GM18498 (cell line): ENCODE results near the gene CKMT2.
A peak's percentile ranks its signal among the peaks of the same experiment; 100 is the strongest.

ENCODE experiments used
- ATAC-seq: cut with Tn5 transposase; IDR thresholded peaks from one replicate; pipeline ENCODE4 v1.9.1; 2021; ENCODE audit warnings: mild to moderate bottlenecking, moderate library complexity; ENCODE audit not compliant: unreplicated experiment

The CKMT2 gene

DNA sequence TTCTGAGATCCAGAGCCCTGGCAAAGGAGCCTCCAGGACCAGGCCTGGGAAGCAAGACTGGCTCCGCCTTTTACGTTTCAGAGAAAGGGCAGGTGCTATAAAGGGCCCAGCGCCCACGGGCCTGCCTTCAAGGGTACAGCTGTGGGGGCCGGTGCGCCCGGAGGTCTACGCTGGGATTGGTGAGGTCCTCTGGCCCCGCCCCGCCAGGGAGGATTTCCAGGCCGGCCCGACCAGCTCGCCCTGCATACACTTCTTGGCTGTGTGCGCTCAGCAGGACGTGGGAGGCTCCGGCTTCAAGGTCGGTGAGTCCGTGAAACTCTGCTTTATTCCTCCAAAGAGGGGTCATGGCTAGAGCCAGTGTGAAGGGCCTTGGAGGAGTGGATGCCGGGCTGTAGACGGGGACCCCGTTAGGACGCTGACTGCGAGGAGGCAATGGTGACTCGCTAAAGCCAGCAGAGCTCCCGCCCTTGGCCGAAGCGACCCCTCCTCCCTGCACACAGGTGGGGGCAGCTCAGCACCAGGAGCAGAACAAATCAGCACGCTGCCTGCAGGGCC is at the start of gene CKMT2:
CKMT2 (plus strand) TSS at position 243 of the 555 bp plus-strand sequence. CDS start 17,811 bp downstream, outside the sequence.
- no peak for ATAC-seq

GRCh38 chr5:81183811-81184748 is 49.0 kb upstream of the CKMT2 start:
- no peak for ATAC-seq

GRCh38 chr5:81184749-81185110 is 48.4 kb upstream of the CKMT2 start:
- ATAC-seq = no peak

GRCh38 chr5:81187885-81188284 is 45.2 kb upstream of the CKMT2 start:
- peak; percentile 51 for ATAC-seq

- no peak for ATAC-seq
These were observed 44.2 kb upstream of the CKMT2 start for GRCh38 chr5:81188962-81189361.

DNA sequence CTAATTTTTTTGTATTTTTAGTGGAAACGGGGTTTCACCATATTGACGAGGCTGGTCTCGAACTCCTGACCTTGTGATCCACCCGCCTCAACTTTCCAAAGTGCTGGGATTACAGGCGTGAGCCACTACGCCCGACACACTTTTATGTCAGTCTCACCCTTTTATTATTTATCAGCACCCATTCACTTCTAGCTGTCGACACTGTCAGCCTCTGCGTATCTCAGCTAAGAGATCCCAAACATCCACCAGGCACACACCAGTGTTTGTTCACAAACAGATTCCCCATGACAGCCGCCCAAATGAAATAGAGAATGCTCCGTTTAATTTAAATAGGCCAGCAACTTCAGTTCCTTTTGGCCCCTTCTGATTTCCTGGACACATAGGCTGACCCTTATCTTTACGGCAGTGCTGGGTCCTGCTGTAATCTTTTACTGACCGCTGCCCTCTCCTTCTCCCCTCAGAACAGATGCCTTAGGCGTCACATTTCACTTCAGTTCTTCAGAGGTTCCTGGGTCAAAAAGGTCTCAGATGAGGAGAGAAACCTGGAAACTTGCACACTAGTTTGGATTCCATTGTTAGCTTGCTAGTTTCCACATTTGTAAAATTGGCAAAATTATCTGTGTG is 43.1 kb upstream of the CKMT2 start:
- no peak for ATAC-seq

- ATAC-seq = no peak
These were observed 41.3 kb upstream of the CKMT2 start for GRCh38 chr5:81191726-81192372.

- ATAC-seq = no peak
These were observed 40.8 kb upstream of the CKMT2 start for GRCh38 chr5:81192373-81192750.

- ATAC-seq = peak; percentile 99
These were observed 38.3 kb upstream of the CKMT2 start for GRCh38 chr5:81194633-81195334.

DNA sequence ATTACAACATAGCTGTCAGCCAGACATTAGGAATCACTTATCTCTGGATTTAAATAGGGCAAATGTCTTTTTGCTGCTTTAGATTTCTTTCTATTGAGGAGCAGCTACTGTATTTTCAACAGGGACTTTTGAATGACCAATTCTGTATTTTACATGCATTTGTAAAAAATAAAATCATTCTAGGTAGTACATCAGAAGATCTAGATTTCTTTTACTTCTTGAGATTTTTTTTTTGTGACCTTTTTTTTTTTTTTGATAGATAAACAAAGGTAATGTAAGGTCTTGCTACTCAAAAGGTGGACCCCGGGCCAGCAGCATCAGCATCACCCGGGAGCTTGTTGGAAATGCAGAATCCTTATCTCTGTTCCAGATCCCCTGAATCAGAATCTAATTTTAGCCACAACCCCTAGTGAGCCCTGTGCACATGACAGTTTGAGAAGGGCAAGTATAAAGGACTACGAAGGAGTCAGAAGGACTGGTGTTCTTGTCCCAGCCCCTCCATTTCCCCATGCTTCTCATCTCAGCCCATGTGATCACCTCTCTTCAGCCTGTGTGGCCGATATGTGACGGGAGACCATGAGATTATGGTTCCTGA is 37.7 kb upstream of the CKMT2 start:
- no peak for ATAC-seq

GRCh38 chr5:81202655-81203054 is 30.5 kb upstream of the CKMT2 start:
- no peak for ATAC-seq

DNA sequence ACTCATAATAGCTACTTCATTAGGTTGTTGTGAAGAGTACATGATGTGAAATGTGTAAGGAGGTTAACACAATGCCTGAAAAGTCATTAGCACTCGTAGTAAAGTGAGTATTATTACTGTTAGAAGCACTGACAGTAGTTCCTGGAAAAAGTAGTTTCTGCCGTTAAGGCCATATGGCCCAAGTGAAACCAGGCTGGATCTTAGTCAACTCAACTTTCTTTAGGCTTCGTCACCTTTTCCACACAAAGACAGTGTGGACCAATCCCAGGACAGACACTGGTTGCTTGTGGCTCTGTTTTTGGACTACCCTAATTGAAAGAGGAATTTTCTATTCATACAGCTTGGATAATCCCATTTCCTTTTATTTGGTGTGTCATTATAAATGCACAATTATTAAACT is 29.4 kb upstream of the CKMT2 start:
- ATAC-seq = no peak

DNA sequence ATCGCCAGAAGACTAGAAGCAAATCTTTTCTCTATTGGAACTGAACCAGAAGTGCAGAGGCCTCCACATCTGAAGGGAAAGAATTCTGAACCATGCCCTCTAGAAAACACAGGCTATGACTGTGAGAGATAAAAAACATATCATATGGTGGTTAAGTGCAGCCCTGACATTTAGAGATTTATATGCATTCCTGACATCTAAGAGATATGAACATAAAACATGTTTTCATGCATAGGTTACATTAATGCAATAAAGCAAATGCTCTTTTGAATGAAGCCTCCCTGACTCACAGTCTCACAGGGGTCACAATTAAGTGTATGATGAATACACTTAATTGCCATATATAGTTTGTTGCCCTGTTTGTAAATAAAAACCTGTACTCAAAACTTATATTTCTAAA is 28.9 kb upstream of the CKMT2 start:
- no peak for ATAC-seq

- no peak for ATAC-seq
These were observed 28.1 kb upstream of the CKMT2 start for GRCh38 chr5:81205058-81205457.

DNA sequence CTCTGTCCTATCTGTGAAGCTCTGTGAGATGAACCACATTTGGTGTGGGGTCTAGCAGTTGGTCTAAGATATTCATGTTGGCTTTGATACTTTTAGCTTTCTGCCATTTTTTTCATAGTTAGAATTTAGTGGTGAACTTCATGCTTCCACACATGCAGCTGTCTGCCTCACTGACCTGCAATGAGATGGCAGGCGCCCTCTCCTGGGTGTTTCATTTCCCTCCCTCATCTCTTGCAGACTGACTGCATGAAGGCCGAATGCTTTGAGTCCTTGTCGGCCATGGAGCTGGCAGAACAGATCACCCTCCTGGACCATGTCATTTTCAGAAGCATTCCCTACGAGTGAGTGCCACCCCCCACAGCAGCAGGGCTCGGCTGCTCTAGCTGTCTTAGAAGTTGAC is 26.1 kb upstream of the CKMT2 start:
- no peak for ATAC-seq

GRCh38 chr5:81208904-81209303 is 24.2 kb upstream of the CKMT2 start:
- no peak for ATAC-seq

- no peak for ATAC-seq
These were observed 23.7 kb upstream of the CKMT2 start for GRCh38 chr5:81209386-81209785.

GRCh38 chr5:81209869-81210493 is 23.1 kb upstream of the CKMT2 start:
- ATAC-seq = no peak

GRCh38 chr5:81212211-81212751 is 20.8 kb upstream of the CKMT2 start:
- peak; percentile 49 for ATAC-seq

DNA sequence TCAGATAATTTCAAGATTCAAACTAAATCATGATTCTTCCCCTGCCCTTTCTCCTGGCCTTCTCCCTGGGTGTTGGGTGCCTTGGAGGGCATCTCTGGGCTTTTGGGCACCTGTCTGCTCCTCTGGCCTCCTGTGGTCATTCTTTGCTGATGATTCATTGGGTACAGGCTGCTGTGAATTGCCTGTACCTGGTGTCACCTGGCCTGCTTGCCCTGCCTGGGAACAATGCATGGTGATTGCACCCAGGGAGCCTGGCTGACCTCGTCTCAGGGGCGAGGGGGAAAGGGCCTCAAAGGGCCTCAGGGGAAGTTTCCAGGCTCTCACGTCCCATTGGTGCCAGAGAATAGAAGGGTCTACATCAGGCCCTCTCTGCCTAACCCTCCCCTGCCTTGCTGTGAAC is 20.1 kb upstream of the CKMT2 start:
- no peak for ATAC-seq
